Measurements from ENCODE around the gene MTR. TPM values are rescaled to one million over a fixed set of nuclear protein-coding genes. Genes with fewer than 3 reads are reported as not detected.
A peak's percentile ranks its signal among the peaks of the same experiment; 100 is the strongest.

Gene MTR
- total RNA-seq, 4 donors from 2014 or later: 29.7 to 43.4 (median 34.6) TPM

DNA sequence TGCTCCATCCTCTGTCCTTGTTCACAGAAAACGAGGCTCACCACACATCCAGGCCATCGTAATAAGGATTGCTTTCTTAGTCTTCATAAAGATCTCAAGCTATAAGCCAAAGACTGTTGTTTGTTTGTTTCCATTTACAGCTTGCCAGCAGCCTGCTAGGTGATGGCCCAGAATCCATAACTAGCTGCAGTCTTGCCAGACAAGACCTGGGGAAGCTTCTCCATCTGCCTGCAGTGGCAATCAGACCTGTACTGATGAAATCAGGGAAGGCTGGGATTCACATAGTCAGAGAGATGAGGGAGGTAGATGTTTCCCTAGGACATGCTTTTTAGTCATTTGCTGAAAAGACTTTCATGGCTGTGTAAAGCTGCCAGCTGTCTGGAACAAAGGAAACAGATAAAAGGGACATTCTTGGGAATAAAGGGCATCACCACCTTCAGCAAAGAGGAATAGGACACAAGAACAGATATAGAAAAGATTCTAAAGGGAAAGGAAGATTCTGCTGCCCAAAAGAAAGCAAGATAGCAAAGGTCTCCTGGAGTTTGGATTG, 158.1 kb downstream of the MTR start:
- Histone ChIP-seq H3K9me3 (peaks cover 0 to 3% (median 0%) of the 10 kb centered on the region in 4 donors), H3K4me1 (peaks cover 7 to 25% (median 19%) of the 10 kb centered on the region in 4 donors), H3K27ac (replicated peaks in 1 of 4) (peak overlapping the region; percentile 74 to 85 (median 77)), H3K36me3 (no peaks in the 10 kb centered on the region), H3K4me3 (no peak overlapping the region), H3K27me3 (no peaks in the 10 kb centered on the region)
- intact Hi-C loops (cut with DNase I): no loop called here
- TF ChIP-seq, protein P1, sequence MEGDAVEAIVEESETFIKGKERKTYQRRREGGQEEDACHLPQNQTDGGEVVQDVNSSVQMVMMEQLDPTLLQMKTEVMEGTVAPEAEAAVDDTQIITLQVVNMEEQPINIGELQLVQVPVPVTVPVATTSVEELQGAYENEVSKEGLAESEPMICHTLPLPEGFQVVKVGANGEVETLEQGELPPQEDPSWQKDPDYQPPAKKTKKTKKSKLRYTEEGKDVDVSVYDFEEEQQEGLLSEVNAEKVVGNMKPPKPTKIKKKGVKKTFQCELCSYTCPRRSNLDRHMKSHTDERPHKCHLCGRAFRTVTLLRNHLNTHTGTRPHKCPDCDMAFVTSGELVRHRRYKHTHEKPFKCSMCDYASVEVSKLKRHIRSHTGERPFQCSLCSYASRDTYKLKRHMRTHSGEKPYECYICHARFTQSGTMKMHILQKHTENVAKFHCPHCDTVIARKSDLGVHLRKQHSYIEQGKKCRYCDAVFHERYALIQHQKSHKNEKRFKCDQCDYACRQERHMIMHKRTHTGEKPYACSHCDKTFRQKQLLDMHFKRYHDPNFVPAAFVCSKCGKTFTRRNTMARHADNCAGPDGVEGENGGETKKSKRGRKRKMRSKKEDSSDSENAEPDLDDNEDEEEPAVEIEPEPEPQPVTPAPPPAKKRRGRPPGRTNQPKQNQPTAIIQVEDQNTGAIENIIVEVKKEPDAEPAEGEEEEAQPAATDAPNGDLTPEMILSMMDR (IDR thresholded peaks at IDR 0.05): no peak
- no peak for TF ChIP-seq EP300 (IDR thresholded peaks at IDR 0.05)
- TF ChIP-seq POLR2A (IDR thresholded peaks at IDR 0.05; ENCODE audit: low read depth): no peak
- no peak for TF ChIP-seq POLR2AphosphoS5 (IDR thresholded peaks at IDR 0.05)
- DNase-seq (ENCODE audit: extremely low spot score): no peak
- 81% methylated on average over 2 of the region's 2 CpGs for WGBS

Other genes starting within 250 kb of the MTR start
- gene HEATR1, start 190.8 kb upstream of the MTR start, total RNA-seq: 10 to 100 TPM; 15.2 to 17.2 (median 16.3) TPM
- 10 to 100 TPM in 2 of 4 donors, 1 to 10 TPM in 2; 7.5 to 16.2 (median 10.3) TPM for gene ACTN2, start 108.8 kb upstream of the MTR start, total RNA-seq
- not detected for gene MT1HL1, start 209.1 kb downstream of the MTR start, total RNA-seq
- gene RYR2, start 246.9 kb downstream of the MTR start, total RNA-seq: 10 to 100 TPM; 29.8 to 56.3 (median 38.9) TPM